Karpas-422 (cell line): Measurements from ENCODE around the gene PARN. TPM values are rescaled to one million over a fixed set of nuclear protein-coding genes. Genes with fewer than 3 reads are reported as not detected.
A peak's percentile ranks its signal among the peaks of the same experiment; 100 is the strongest.

Experiments
- DNase-seq: peaks from one replicate; pipeline ENCODE4 v3.0.0-alpha.2; 2015
- H2AFZ ChIP-seq: fragments of 200-600 bp; sonication (generic); 2 replicates; pipeline ENCODE4 v1.6.1; 2014; ENCODE audit warnings: antibody characterized with exemption, low read length, mixed read lengths
- H3K27ac ChIP-seq: fragments of 200-600 bp; sonication (generic); 2 replicates; pipeline ENCODE4 v1.5.1; 2014; ENCODE audit warnings: mild to moderate bottlenecking, low read length, moderate library complexity
- H3K27me3 ChIP-seq: fragments of 200-600 bp; sonication (generic); 2 replicates; pipeline ENCODE4 v1.6.1; 2014; ENCODE audit warnings: low read length, mixed read lengths
- H3K36me3 ChIP-seq: fragments of 200-600 bp; sonication (generic); 2 replicates; pipeline ENCODE4 v1.6.1; 2014; ENCODE audit warnings: low read length, mixed read lengths; ENCODE audit not compliant: insufficient read depth
- H3K4me1 ChIP-seq: fragments of 200-600 bp; sonication (generic); 2 replicates; pipeline ENCODE4 v1.6.1; 2014; ENCODE audit warnings: mild to moderate bottlenecking, low read length, mixed read lengths
- H3K4me2 ChIP-seq: fragments of 200-600 bp; sonication (generic); 2 replicates; pipeline ENCODE4 v1.6.1; 2014; ENCODE audit warnings: low read length, low read depth, mild to moderate bottlenecking; ENCODE audit not compliant: poor library complexity, severe bottlenecking
- H3K4me3 ChIP-seq: fragments of 200-600 bp; sonication (generic); 2 replicates; pipeline ENCODE4 v1.5.1; 2014; ENCODE audit warnings: mild to moderate bottlenecking, antibody characterized with exemption, low read length, mixed read lengths
- H3K79me2 ChIP-seq: fragments of 200-600 bp; sonication (generic); 2 replicates; pipeline ENCODE4 v1.6.1; 2014; ENCODE audit warnings: mild to moderate bottlenecking, low read length, mixed read lengths
- H3K9ac ChIP-seq: fragments of 200-600 bp; sonication (generic); 2 replicates; pipeline ENCODE4 v1.6.0; 2014; ENCODE audit warnings: low read length
- H3K9me2 ChIP-seq: fragments of 200-600 bp; sonication (generic), shearing (Covaris generic); replicated peaks from 2 replicates; pipeline ENCODE4 v1.6.0; 2014; ENCODE audit warnings: mild to moderate bottlenecking, low read length, moderate library complexity; ENCODE audit not compliant: insufficient read depth
- H3K9me3 ChIP-seq: fragments of 300-700, 200-600 bp; sonication (generic); 2 replicates; pipeline ENCODE4 v1.6.1; 2014; ENCODE audit warnings: low read length, mixed read lengths
- H4K20me1 ChIP-seq: fragments of 200-600 bp; sonication (generic); 2 replicates; pipeline ENCODE4 v1.6.1; 2014; ENCODE audit warnings: mild to moderate bottlenecking, antibody characterized with exemption, low read length, low read depth; ENCODE audit not compliant: insufficient read depth
- total RNA-seq: library from RNA; depleted of rRNA; stranded (reverse); fragments of >200 nt; shearing (Covaris generic); gene quantifications from 2 replicates; pipeline ENCODE4 v1.2.3, GENCODE V29; 2014; ENCODE audit warnings: low replicate concordance

The PARN gene
- total RNA-seq, 1 experiment from 2014 or later, result 90.9 TPM

GRCh38 chr16:14495213-14496046 lies 134.6 kb downstream of the PARN start:
- no peaks in the 10 kb centered on the region for H3K9me2 ChIP-seq
- peaks cover 23% of the 10 kb centered on the region for H3K4me1 ChIP-seq
- H3K4me3 ChIP-seq, result no peak overlapping the region
- H3K36me3 ChIP-seq, result no peaks in the 10 kb centered on the region
- H3K9ac ChIP-seq, result no peak overlapping the region
- no peak overlapping the region for H2AFZ ChIP-seq
- no peaks in the 10 kb centered on the region for H4K20me1 ChIP-seq
- H3K9me3 ChIP-seq, result no peaks in the 10 kb centered on the region
- no peak overlapping the region for H3K4me2 ChIP-seq
- H3K27me3 ChIP-seq, result no peaks in the 10 kb centered on the region
- no peak overlapping the region for H3K27ac ChIP-seq
- H3K79me2 ChIP-seq, result peaks cover 32% of the 10 kb centered on the region
- DNase-seq, result no peak

GRCh38 chr16:14494396-14494966 lies 135.6 kb downstream of the PARN start:
- H3K9ac ChIP-seq, result no peak overlapping the region
- H3K36me3 ChIP-seq, result no peaks in the 10 kb centered on the region
- H3K27me3 ChIP-seq, result no peaks in the 10 kb centered on the region
- H3K4me1 ChIP-seq, result peaks cover 14% of the 10 kb centered on the region
- H3K9me2 ChIP-seq, result no peaks in the 10 kb centered on the region
- no peak overlapping the region for H3K4me2 ChIP-seq
- no peaks in the 10 kb centered on the region for H3K9me3 ChIP-seq
- no peak overlapping the region for H3K27ac ChIP-seq
- peaks cover 29% of the 10 kb centered on the region for H3K79me2 ChIP-seq
- DNase-seq, result no peak
- H4K20me1 ChIP-seq, result no peaks in the 10 kb centered on the region
- H2AFZ ChIP-seq, result no peak overlapping the region
- H3K4me3 ChIP-seq, result no peak overlapping the region

- no peak for DNase-seq
Measured at GRCh38 chr16:14493791-14494190, 136.3 kb downstream of the PARN start.

GRCh38 chr16:14492614-14493013 lies 137.4 kb downstream of the PARN start:
- no peaks in the 10 kb centered on the region for H3K9me3 ChIP-seq
- H3K4me1 ChIP-seq, result peaks cover 7% of the 10 kb centered on the region
- DNase-seq, result no peak
- H3K9me2 ChIP-seq, result no peaks in the 10 kb centered on the region
- H3K4me2 ChIP-seq, result no peak overlapping the region
- no peak overlapping the region for H2AFZ ChIP-seq
- H3K9ac ChIP-seq, result no peak overlapping the region
- no peak overlapping the region for H3K4me3 ChIP-seq
- no peaks in the 10 kb centered on the region for H4K20me1 ChIP-seq
- no peaks in the 10 kb centered on the region for H3K36me3 ChIP-seq
- H3K79me2 ChIP-seq, result peaks cover 35% of the 10 kb centered on the region
- H3K27ac ChIP-seq, result no peak overlapping the region
- H3K27me3 ChIP-seq, result no peaks in the 10 kb centered on the region

More at GRCh38 chr16:14493791-14494190, 136.3 kb downstream of the PARN start:
- no peak overlapping the region for H3K4me3 ChIP-seq
- H2AFZ ChIP-seq, result no peak overlapping the region
- no peaks in the 10 kb centered on the region for H3K9me3 ChIP-seq
- H3K27me3 ChIP-seq, result no peaks in the 10 kb centered on the region
- peaks cover 7% of the 10 kb centered on the region for H3K4me1 ChIP-seq
- H3K36me3 ChIP-seq, result no peaks in the 10 kb centered on the region
- H3K9ac ChIP-seq, result no peak overlapping the region
- H3K9me2 ChIP-seq, result no peaks in the 10 kb centered on the region
- no peak overlapping the region for H3K4me2 ChIP-seq
- peaks cover 25% of the 10 kb centered on the region for H3K79me2 ChIP-seq
- H3K27ac ChIP-seq, result no peak overlapping the region
- no peaks in the 10 kb centered on the region for H4K20me1 ChIP-seq

- no peak for DNase-seq
- H3K27me3 ChIP-seq, result no peaks in the 10 kb centered on the region
- no peak overlapping the region for H3K9ac ChIP-seq
- H3K27ac ChIP-seq, result no peak overlapping the region
- no peaks in the 10 kb centered on the region for H3K9me2 ChIP-seq
- no peak overlapping the region for H3K4me3 ChIP-seq
- peaks cover 9% of the 10 kb centered on the region for H3K4me1 ChIP-seq
- no peaks in the 10 kb centered on the region for H4K20me1 ChIP-seq
- no peaks in the 10 kb centered on the region for H3K9me3 ChIP-seq
- no peak overlapping the region for H3K4me2 ChIP-seq
- no peaks in the 10 kb centered on the region for H3K36me3 ChIP-seq
- no peak overlapping the region for H2AFZ ChIP-seq
- peaks cover 35% of the 10 kb centered on the region for H3K79me2 ChIP-seq
Measured at GRCh38 chr16:14491861-14492529, 138.1 kb downstream of the PARN start.

- Histone ChIP-seq H4K20me1 (no peaks in the 10 kb centered on the region), H2AFZ (no peak overlapping the region), H3K9me3 (no peaks in the 10 kb centered on the region), H3K4me1 (peaks cover 9% of the 10 kb centered on the region), H3K79me2 (peaks cover 35% of the 10 kb centered on the region), H3K9ac (no peak overlapping the region), H3K4me2 (no peak overlapping the region), H3K27me3 (no peaks in the 10 kb centered on the region), H3K36me3 (no peaks in the 10 kb centered on the region), H3K27ac (no peak overlapping the region), H3K4me3 (no peak overlapping the region), H3K9me2 (no peaks in the 10 kb centered on the region)
- no peak for DNase-seq
Measured at GRCh38 chr16:14490235-14490634, 139.8 kb downstream of the PARN start.

GRCh38 chr16:14489460-14489859 lies 140.6 kb downstream of the PARN start:
- no peak overlapping the region for H3K27ac ChIP-seq
- no peaks in the 10 kb centered on the region for H3K36me3 ChIP-seq
- H3K27me3 ChIP-seq, result no peaks in the 10 kb centered on the region
- H3K9me2 ChIP-seq, result no peaks in the 10 kb centered on the region
- H4K20me1 ChIP-seq, result no peaks in the 10 kb centered on the region
- H3K79me2 ChIP-seq, result peaks cover 33% of the 10 kb centered on the region
- no peaks in the 10 kb centered on the region for H3K9me3 ChIP-seq
- no peak overlapping the region for H3K4me3 ChIP-seq
- peaks cover 9% of the 10 kb centered on the region for H3K4me1 ChIP-seq
- no peak overlapping the region for H3K4me2 ChIP-seq
- no peak overlapping the region for H2AFZ ChIP-seq
- H3K9ac ChIP-seq, result no peak overlapping the region
- DNase-seq, result peak; percentile 72

- H3K9me2 ChIP-seq, result no peaks in the 10 kb centered on the region
- no peak overlapping the region for H3K4me3 ChIP-seq
- peaks cover 18% of the 10 kb centered on the region for H3K4me1 ChIP-seq
- no peaks in the 10 kb centered on the region for H4K20me1 ChIP-seq
- H3K79me2 ChIP-seq, result peaks cover 22% of the 10 kb centered on the region
- no peaks in the 10 kb centered on the region for H3K9me3 ChIP-seq
- no peak overlapping the region for H3K9ac ChIP-seq
- no peak overlapping the region for H3K4me2 ChIP-seq
- no peaks in the 10 kb centered on the region for H3K27me3 ChIP-seq
- no peaks in the 10 kb centered on the region for H3K36me3 ChIP-seq
- no peak overlapping the region for H2AFZ ChIP-seq
- peak overlapping the region; percentile 14; the same call in 1 of the 2 replicates for H3K27ac ChIP-seq
- peak; percentile 50 for DNase-seq
Measured at GRCh38 chr16:14487579-14487978, 142.5 kb downstream of the PARN start.
